Pancreas (tissue), 10 donors: ENCODE measurements around the gene ZBTB7A. TPM values are rescaled to one million over a fixed set of nuclear protein-coding genes. Genes with fewer than 3 reads are reported as not detected.

Source experiments
- ATAC-seq, 4 donors: fragments of 200-7000 bp; cut with Tn5 transposase; one replicate each; pipeline versions ENCODE4 v1.8.0 to v1.9.1; 2020; ENCODE audit warnings: mild to moderate bottlenecking in 4 of 4, moderate library complexity in 4 of 4
- DNase-seq, 6 donors: peaks; one replicate each; pipeline ENCODE4 v3.0.0-alpha.2; 2020
- FAIRE-seq: peaks from 2 replicates; lab custom pipeline; 2012; peaks lifted over from hg19 to GRCh38; lab: Jason Lieb, UNC
- H3K27ac ChIP-seq, 4 donors: fragments of 200-600 bp; sonication (generic); 1 replicate in 3 of 4; 2 replicates in 1 of 4; pipeline versions ENCODE4 v1.5.0 to v1.8.0; 2020
- H3K27me3 ChIP-seq, 4 donors: fragments of 200-600 bp; one replicate each; pipeline ENCODE4 v1.8.0; 2021
- H3K36me3 ChIP-seq, 3 donors: fragments of 200-600 bp; sonication (generic) in 1 of 3; one replicate each; pipeline versions ENCODE4 v1.5.0 to v1.8.0; 2020 to 2021
- H3K4me1 ChIP-seq, 3 donors: fragments of 200-600 bp; one replicate each; pipeline ENCODE4 v1.8.0; 2021
- H3K4me3 ChIP-seq, 4 donors: fragments of 200-600 bp; sonication (generic) in 2 of 4; one replicate each; pipeline versions ENCODE4 v1.5.0 to v1.8.0; 2020 to 2021
- H3K9me3 ChIP-seq, 4 donors: fragments of 200-600 bp; one replicate each; pipeline ENCODE4 v1.8.0; 2021
- CTCF ChIP-seq, 4 donors: fragments of 200-600 bp; sonication (generic) in 3 of 4; IDR thresholded peaks; one replicate each; pipeline versions ENCODE4 v1.5.0 to v1.8.0; 2021; ENCODE audit warnings: antibody characterized with exemption in 4 of 4
- WGBS, 2 donors: extraction: QIAGEN DNeasy Blood & Tissue Kit; methylation state at CpG; one replicate each; pipeline ENCODE4 v1.1.7; 2013; 5-methylcytosine and 5-hydroxymethylcytosine counted together
- intact Hi-C, 3 donors: fragments of 100-400 bp; cut with DNase I; formaldehyde crosslinking; loops; one replicate each; pipeline versions ENCODE4 v1.11.1 to v1.14.2; 2022
- polyA plus RNA-seq, 2 donors: library from polyadenylated mRNA; stranded (reverse); fragments of 200-250 nt; gene quantifications; one replicate each; pipeline ENCODE4 v1.2.3, GENCODE V29; 2013
- total RNA-seq, 6 donors: library from RNA; stranded (reverse); fragmentation: NEBNext Ultra II Directional in 4 of 6; extraction: Animal tissue kit (Norgen Biotek cat#: 25700) in 4 of 6; gene quantifications; one replicate each; pipeline versions ENCODE4 v1.2.1 to v1.2.4, GENCODE V29; 2021 to 2023
- donor health status: healthy with polysubstance abuse.
- donor health status: DM: no; HTN: no; CAD: no; lungs with moderate emphysema.
- donor health status: DM: no; HTN: no; CAD: no.
- donor health status: control.
- donor health status: control.
- donor health status: Bipolar disorder and iron deficiency.
- donor health status: DM: yes; HTN: yes; CAD: no.
- donor health status: DM: no; HTN: no; CAD: no.
- donor health status: DM: no; HTN: no; CAD: no.
- donor health status: DM: yes; HTN: yes; CAD: no.

The ZBTB7A gene
- total and polyA plus RNA-seq, 8 donors: 6.1 to 25.0 (median 13.2) TPM

GRCh38 chr19:4090356-4091220 lies 23.9 kb upstream of the ZBTB7A start:
- H3K9me3 ChIP-seq: no peaks in the 10 kb centered on the region
- TF ChIP-seq CTCF (IDR thresholded peaks at IDR 0.05): no peak
- no peak overlapping the region for H3K27ac ChIP-seq
- no peaks in the 10 kb centered on the region for H3K27me3 ChIP-seq
- intact Hi-C loops: no loop called here
- FAIRE-seq (no peak), ATAC-seq (no peak), DNase-seq (no peak)
- WGBS, 2 donors: 92 to 94% methylated on average over 45 to 52 of the region's 52 CpGs
- no peak overlapping the region for H3K4me3 ChIP-seq
- H3K4me1 ChIP-seq: no peaks in the 10 kb centered on the region
- peaks cover 0 to 9% (median 4%) of the 10 kb centered on the region in 3 donors for H3K36me3 ChIP-seq

- ATAC-seq (no peak), DNase-seq (no peak), FAIRE-seq (no peak)
- peaks cover 0 to 9% (median 4%) of the 10 kb centered on the region in 3 donors for H3K36me3 ChIP-seq
- no peak for TF ChIP-seq CTCF (IDR thresholded peaks at IDR 0.05)
- intact Hi-C loops: no loop called here
- H3K4me1 ChIP-seq: no peaks in the 10 kb centered on the region
- H3K27me3 ChIP-seq: no peaks in the 10 kb centered on the region
- WGBS, 2 donors: 93 to 95% methylated on average over 18 to 22 of the region's 22 CpGs
- H3K4me3 ChIP-seq: no peak overlapping the region
- H3K27ac ChIP-seq: peak overlapping the region in 1 of 4 donors; percentile 3
- H3K9me3 ChIP-seq: no peaks in the 10 kb centered on the region
Observed at GRCh38 chr19:4089946-4090345, 23.2 kb upstream of the ZBTB7A start.

- Histone ChIP-seq H3K9me3 (no peaks in the 10 kb centered on the region), H3K27ac (peak overlapping the region in 1 of 4 donors; percentile 3), H3K4me3 (no peak overlapping the region), H3K36me3 (peaks cover 0 to 9% (median 4%) of the 10 kb centered on the region in 3 donors), H3K27me3 (no peaks in the 10 kb centered on the region), H3K4me1 (no peaks in the 10 kb centered on the region)
- peak in 3 of 4 donors; percentile 36 to 63 (median 38) for ATAC-seq
- intact Hi-C loops: no loop called here
- TF ChIP-seq CTCF (IDR thresholded peaks at IDR 0.05): no peak
- 88 to 96% methylated on average over 26 of the region's 26 CpGs for WGBS, 2 donors
- FAIRE-seq: no peak
- DNase-seq: no peak
Observed at GRCh38 chr19:4089400-4089908, 22.8 kb upstream of the ZBTB7A start.

GRCh38 chr19:4088975-4089374 lies 22.3 kb upstream of the ZBTB7A start:
- no peaks in the 10 kb centered on the region for H3K4me1 ChIP-seq
- no peaks in the 10 kb centered on the region for H3K27me3 ChIP-seq
- ATAC-seq (peak in 3 of 4 donors; percentile 13 to 39 (median 18)), DNase-seq (no peak), FAIRE-seq (no peak)
- no peaks in the 10 kb centered on the region for H3K9me3 ChIP-seq
- TF ChIP-seq CTCF (IDR thresholded peaks at IDR 0.05): no peak
- intact Hi-C loops: no loop called here
- no peak overlapping the region for H3K4me3 ChIP-seq
- peak overlapping the region in 1 of 4 donors; percentile 3 for H3K27ac ChIP-seq
- H3K36me3 ChIP-seq: peaks cover 0 to 9% (median under 1%) of the 10 kb centered on the region in 3 donors
- 77 to 92% methylated on average over 2 of the region's 2 CpGs for WGBS, 2 donors
